Stomach (tissue), 9 donors: ENCODE measurements around the gene ARSI. TPM values are rescaled to one million over a fixed set of nuclear protein-coding genes. Genes with fewer than 3 reads are reported as not detected.
"Not testable (repeated sequence)": the region's sequence is repeated elsewhere in the genome, so short reads cannot be mapped to it uniquely, and the experiment has no call there.

Experiments used
- DNase-seq, 2 donors: peaks; one replicate each; pipeline versions ENCODE4 v3.0.0 to v3.0.0-alpha.2; 2013 to 2019
- H3K27ac ChIP-seq, 5 donors: fragments of 200-600 bp in 4 of 5; sonication (generic) in 4 of 5; one replicate each; pipeline ENCODE4 v1.5.1; 2013 to 2019; ENCODE audit warnings: mild to moderate bottlenecking in 1 of 5, moderate library complexity in 1 of 5
- H3K27me3 ChIP-seq, 3 donors: fragments of 200-600 bp; sonication (generic); one replicate each; pipeline ENCODE4 v1.5.1; 2017 to 2019; ENCODE audit warnings: mixed run types in 1 of 3
- H3K36me3 ChIP-seq, 4 donors: fragments of 200-600 bp; sonication (generic); 1 replicate in 3 of 4; 2 replicates in 1 of 4; pipeline ENCODE4 v1.5.1; 2016 to 2019
- H3K4me1 ChIP-seq, 4 donors: fragments of 200-600 bp; sonication (generic); one replicate each; pipeline ENCODE4 v1.5.1; 2016 to 2019
- H3K4me3 ChIP-seq, 4 donors: fragments of 200-600 bp; sonication (generic) in 3 of 4; one replicate each; pipeline ENCODE4 v1.5.1; 2016 to 2019; ENCODE audit warnings: mild to moderate bottlenecking in 1 of 4
- H3K9me3 ChIP-seq, 4 donors: fragments of 200-600 bp; sonication (generic); one replicate each; pipeline ENCODE4 v1.5.1; 2016 to 2019
- EP300 ChIP-seq: sonication (generic); formaldehyde crosslinking; IDR thresholded peaks from one replicate; pipeline ENCODE4 v1.6.1; 2017; ENCODE audit warnings: antibody characterized with exemption
- POLR2A ChIP-seq, 4 donors: fragments of 450-650 bp; IDR thresholded peaks; one replicate each; pipeline ENCODE4 v1.6.1; 2016; ENCODE audit warnings: antibody characterized with exemption in 4 of 4, control low read depth in 2 of 4, mild to moderate bottlenecking in 1 of 4, moderate library complexity in 1 of 4
- POLR2AphosphoS5 ChIP-seq, 3 donors: sonication (generic); formaldehyde crosslinking; IDR thresholded peaks; one replicate each; pipeline ENCODE4 v1.6.1; 2016; ENCODE audit warnings: antibody characterized with exemption in 3 of 3
- WGBS, 5 donors: extraction: QIAGEN DNeasy Blood & Tissue Kit in 3 of 5; methylation state at CpG; one replicate each; pipeline versions ENCODE4 v1.1.5 to v1.1.7; 2013 to 2018; 5-methylcytosine and 5-hydroxymethylcytosine counted together
- intact Hi-C: fragments of 100-400 bp; cut with DNase I; formaldehyde crosslinking; loops from one replicate; pipeline ENCODE4 v1.15.1; 2023; ENCODE audit warnings: low total_unique reads
- polyA plus RNA-seq, 3 donors: library from polyadenylated mRNA; stranded (reverse); fragments of 200-250 nt; gene quantifications; one replicate each; pipeline ENCODE4 v1.2.3, GENCODE V29; 2013
- total RNA-seq, 5 donors: library from RNA; depleted of rRNA; stranded (reverse); fragments of >200 nt; gene quantifications; one replicate each; pipeline versions ENCODE4 v1.1.0 to v1.2.3, GENCODE V29; 2014 to 2016
- TF ChIP-seq, protein P1 (sequence below), 7 experiments: fragments of 450-650 bp in 4 of 7; fragments of 200-600 bp in 3 of 7; sonication (generic) in 3 of 7; IDR thresholded peaks; one replicate each; pipeline ENCODE4 v1.5.1; 2016 to 2019; ENCODE audit warnings: antibody characterized with exemption in 7 of 7, control low read depth in 2 of 7, mild to moderate bottlenecking in 1 of 7
- donor health status: healthy with polysubstance abuse.
- donor health status: Bipolar disorder and iron deficiency.
- donor health status: healthy.

ARSI gene
- total and polyA plus RNA-seq, 8 donors: 0.35 to 7.0 (median 1.7) TPM; not detected in 3

DNA sequence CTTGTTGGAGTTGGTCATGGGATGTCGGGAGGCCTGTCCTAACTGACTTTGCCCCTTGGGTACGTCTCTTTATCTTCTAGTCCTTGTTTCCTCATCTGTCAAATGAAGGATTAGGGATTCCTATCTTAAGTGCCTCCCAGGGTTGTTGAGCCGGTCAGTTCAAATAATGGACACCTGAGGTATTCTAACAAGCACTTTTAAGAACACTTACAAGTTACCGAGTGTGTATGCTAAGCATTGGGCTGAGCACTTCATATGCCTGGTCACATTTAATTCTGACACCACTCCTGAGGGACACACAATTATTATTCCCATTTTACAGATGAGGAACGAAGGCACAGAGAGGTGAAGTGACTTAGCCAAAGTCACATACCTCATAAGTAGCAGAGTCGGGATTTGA, 50.2 kb downstream of the ARSI start:
- 88 to 93% (median 89%) methylated on average over 6 of the region's 6 CpGs for WGBS, 5 donors
- no peaks in the 10 kb centered on the region for H3K9me3 ChIP-seq

DNA sequence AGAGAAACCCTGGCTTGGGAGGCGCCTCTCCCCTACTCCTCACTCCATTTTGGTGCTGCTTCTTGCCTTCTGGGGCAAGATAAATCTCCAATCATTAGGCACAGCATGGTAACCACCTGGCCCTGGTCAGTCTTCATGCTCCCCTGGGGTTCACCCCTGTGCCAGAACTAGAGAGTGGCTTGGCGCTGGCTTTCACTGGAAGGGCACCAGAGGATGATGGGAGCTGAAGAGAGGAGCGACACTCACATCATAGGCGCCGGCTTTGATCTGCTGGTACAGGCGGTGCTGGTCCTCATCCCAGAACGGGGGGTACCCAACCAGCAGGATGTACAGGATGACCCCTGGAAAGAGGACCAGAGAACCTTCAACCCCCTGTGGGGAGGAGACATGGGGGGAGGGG, 51.2 kb downstream of the ARSI start:
- H3K9me3 ChIP-seq: no peaks in the 10 kb centered on the region
- intact Hi-C loops: no loop called here
- no peak overlapping the region for H3K27ac ChIP-seq
- WGBS, 5 donors: 88 to 95% (median 92%) methylated on average over 7 of the region's 7 CpGs
- no peak overlapping the region for H3K4me3 ChIP-seq
- H3K27me3 ChIP-seq: no peaks in the 10 kb centered on the region
- H3K36me3 ChIP-seq: no peaks in the 10 kb centered on the region
- DNase-seq: no peak
- TF ChIP-seq POLR2A (IDR thresholded peaks at IDR 0.05) (no peak), EP300 (no peak), POLR2AphosphoS5 (IDR thresholded peaks at IDR 0.05) (no peak)
- TF ChIP-seq, protein P1, sequence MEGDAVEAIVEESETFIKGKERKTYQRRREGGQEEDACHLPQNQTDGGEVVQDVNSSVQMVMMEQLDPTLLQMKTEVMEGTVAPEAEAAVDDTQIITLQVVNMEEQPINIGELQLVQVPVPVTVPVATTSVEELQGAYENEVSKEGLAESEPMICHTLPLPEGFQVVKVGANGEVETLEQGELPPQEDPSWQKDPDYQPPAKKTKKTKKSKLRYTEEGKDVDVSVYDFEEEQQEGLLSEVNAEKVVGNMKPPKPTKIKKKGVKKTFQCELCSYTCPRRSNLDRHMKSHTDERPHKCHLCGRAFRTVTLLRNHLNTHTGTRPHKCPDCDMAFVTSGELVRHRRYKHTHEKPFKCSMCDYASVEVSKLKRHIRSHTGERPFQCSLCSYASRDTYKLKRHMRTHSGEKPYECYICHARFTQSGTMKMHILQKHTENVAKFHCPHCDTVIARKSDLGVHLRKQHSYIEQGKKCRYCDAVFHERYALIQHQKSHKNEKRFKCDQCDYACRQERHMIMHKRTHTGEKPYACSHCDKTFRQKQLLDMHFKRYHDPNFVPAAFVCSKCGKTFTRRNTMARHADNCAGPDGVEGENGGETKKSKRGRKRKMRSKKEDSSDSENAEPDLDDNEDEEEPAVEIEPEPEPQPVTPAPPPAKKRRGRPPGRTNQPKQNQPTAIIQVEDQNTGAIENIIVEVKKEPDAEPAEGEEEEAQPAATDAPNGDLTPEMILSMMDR (IDR thresholded peaks at IDR 0.05): no peak
- H3K4me1 ChIP-seq: peaks cover 0 to 8% (median 3%) of the 10 kb centered on the region in 4 donors

More for the DNA sequence above, 50.2 kb downstream of the ARSI start:
- Histone ChIP-seq H3K36me3 (no peaks in the 10 kb centered on the region), H3K4me3 (no peak overlapping the region), H3K27me3 (no peaks in the 10 kb centered on the region), H3K27ac (no peak overlapping the region), H3K4me1 (peaks cover 0 to 8% (median 3%) of the 10 kb centered on the region in 4 donors)
- intact Hi-C loops: no loop called here
- no peak for DNase-seq
- TF ChIP-seq EP300: no peak
- no peak for TF ChIP-seq POLR2A (IDR thresholded peaks at IDR 0.05)
- TF ChIP-seq, protein P1 (IDR thresholded peaks at IDR 0.05): no peak
- no peak for TF ChIP-seq POLR2AphosphoS5 (IDR thresholded peaks at IDR 0.05)

DNA sequence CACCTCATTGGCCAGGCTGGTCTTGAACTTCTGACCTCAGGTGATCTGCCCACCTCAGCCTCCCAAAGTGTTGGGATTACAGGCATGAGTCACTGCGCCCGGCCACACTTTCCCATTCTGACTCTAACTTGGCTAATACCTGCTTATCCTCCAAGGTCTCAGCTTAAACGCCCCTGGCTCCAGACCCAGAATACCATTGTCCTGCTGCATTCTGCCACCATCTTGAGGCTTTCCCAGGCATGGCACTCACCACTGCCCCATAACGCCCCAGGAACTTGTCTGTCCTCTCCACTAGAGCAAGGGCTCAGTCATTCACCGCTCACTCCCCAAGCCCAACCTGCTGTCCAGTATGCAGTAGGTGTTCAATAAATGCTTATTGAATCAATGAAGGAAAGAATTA, 53.0 kb downstream of the ARSI start:
- WGBS, 5 donors: 83 to 94% (median 85%) methylated on average over 5 of the region's 5 CpGs
- no peaks in the 10 kb centered on the region for H3K36me3 ChIP-seq
- DNase-seq: no peak
- H3K4me3 ChIP-seq: no peak overlapping the region
- TF ChIP-seq, protein P1 (IDR thresholded peaks at IDR 0.05): no peak
- TF ChIP-seq EP300 (no peak), POLR2AphosphoS5 (IDR thresholded peaks at IDR 0.05) (no peak), POLR2A (IDR thresholded peaks at IDR 0.05) (no peak)
- H3K27me3 ChIP-seq: no peaks in the 10 kb centered on the region
- intact Hi-C loops: no loop called here
- H3K4me1 ChIP-seq: peaks cover 0 to 16% (median 11%) of the 10 kb centered on the region in 4 donors
- H3K27ac ChIP-seq: no peak overlapping the region
- H3K9me3 ChIP-seq: no peaks in the 10 kb centered on the region

DNA sequence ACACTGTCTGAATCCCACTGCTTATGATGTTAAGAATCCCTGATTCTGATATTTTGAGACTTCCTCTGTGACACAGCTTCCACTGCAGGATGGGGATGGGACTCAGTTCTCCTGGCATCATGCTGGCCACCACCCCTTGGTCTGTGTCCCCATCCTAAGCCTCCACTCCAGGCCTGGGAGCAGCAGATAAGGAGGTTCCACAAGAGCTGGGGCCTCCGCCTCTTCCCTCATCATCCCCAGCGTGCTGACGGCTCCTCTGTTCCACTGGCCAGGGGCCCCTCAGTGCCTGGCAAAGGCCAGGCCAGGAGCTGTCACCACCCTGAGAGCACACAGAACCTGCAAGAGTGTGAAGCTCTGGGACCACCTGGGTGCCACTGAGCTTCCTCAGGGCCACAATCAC, 53.8 kb downstream of the ARSI start:
- Histone ChIP-seq H3K36me3 (no peaks in the 10 kb centered on the region), H3K4me1 (peaks cover 0 to 15% (median 9%) of the 10 kb centered on the region in 4 donors), H3K27ac (no peak overlapping the region), H3K27me3 (no peaks in the 10 kb centered on the region), H3K9me3 (no peaks in the 10 kb centered on the region), H3K4me3 (no peak overlapping the region)
- TF ChIP-seq EP300 (no peak), POLR2AphosphoS5 (IDR thresholded peaks at IDR 0.05) (no peak), POLR2A (IDR thresholded peaks at IDR 0.05) (no peak)
- TF ChIP-seq, protein P1 (IDR thresholded peaks at IDR 0.05): no peak
- 92 to 100% (median 94%) methylated on average over 3 of the region's 3 CpGs for WGBS, 5 donors
- intact Hi-C loops: no loop called here
- DNase-seq: no peak

DNA sequence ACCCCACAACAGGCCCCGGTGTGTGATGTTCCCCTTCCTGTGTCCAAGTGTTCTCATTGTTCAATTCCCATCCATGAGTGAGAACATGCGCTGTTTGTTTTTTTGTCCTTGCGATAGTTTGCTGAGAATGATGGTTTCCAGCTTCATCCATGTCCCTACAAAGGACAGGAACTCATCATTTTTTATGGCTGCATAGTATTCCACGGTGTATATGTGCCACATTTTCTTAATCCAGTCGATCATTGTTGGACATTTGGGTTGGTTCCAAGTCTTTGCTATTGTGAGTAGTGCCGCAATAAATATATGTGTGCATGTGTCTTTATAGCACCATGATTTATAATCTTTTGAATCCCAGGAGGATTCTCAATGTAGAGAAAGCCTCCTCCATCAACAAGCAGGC, 54.2 kb downstream of the ARSI start:
- H3K4me1 ChIP-seq: peaks cover 0 to 15% (median 9%) of the 10 kb centered on the region in 4 donors
- DNase-seq, H3K27ac ChIP-seq, intact Hi-C loops, H3K4me3 ChIP-seq, H3K9me3 ChIP-seq, H3K36me3 ChIP-seq, H3K27me3 ChIP-seq: not testable (repeated sequence)
- WGBS, 5 donors: 85 to 94% (median 89%) methylated on average over 6 of the region's 6 CpGs
